Measurements from ENCODE around the gene ROS1.
A peak's percentile ranks its signal among the peaks of the same experiment; 100 is the strongest.

ROS1 gene

GRCh38 chr6:117441824-117442264, 16.1 kb upstream of the ROS1 start:
- ATAC-seq, result peak; percentile 57
- TF ChIP-seq ZFP30 (CRISPR knock-in tag; IDR thresholded peaks at IDR 0.05), result no peak
- no peak for TF ChIP-seq BACH2 (CRISPR knock-in tag; IDR thresholded peaks at IDR 0.05; ENCODE audit: borderline replicate concordance)
- TF ChIP-seq ZFP3 (CRISPR knock-in tag; IDR thresholded peaks at IDR 0.05), result no peak

- ATAC-seq, result peak; percentile 93
Measured at GRCh38 chr6:117440706-117441525, 15.2 kb upstream of the ROS1 start.

GRCh38 chr6:117432273-117432672, 6.5 kb upstream of the ROS1 start:
- TF ChIP-seq ESRRG (CRISPR knock-in tag; IDR thresholded peaks at IDR 0.05), result no peak
- TF ChIP-seq TSHZ2 (CRISPR knock-in tag; IDR thresholded peaks at IDR 0.05), result no peak
- TF ChIP-seq PATZ1 (CRISPR knock-in tag; IDR thresholded peaks at IDR 0.05; ENCODE audit: borderline replicate concordance), result no peak
- TF ChIP-seq RARB (CRISPR knock-in tag; IDR thresholded peaks at IDR 0.05), result no peak
- no peak for TF ChIP-seq ZNF565 (CRISPR knock-in tag; conservative IDR thresholded peaks at IDR 0.05; ENCODE audit: low read depth)
- TF ChIP-seq ZFP30 (CRISPR knock-in tag; IDR thresholded peaks at IDR 0.05), result no peak
- ATAC-seq, result no peak

More at GRCh38 chr6:117440706-117441525, 15.2 kb upstream of the ROS1 start:
- TF ChIP-seq ZC3H10 (CRISPR knock-in tag; IDR thresholded peaks at IDR 0.05) (0 out of 2 replicates have a peak, but pooled peaks have one; percentile 16), TOX (CRISPR knock-in tag; IDR thresholded peaks at IDR 0.05; ENCODE audit: borderline replicate concordance) (peak; percentile 15; the same call in 1 of the 2 replicates), TSHZ2 (CRISPR knock-in tag; IDR thresholded peaks at IDR 0.05) (no peak), CSRNP3 (CRISPR knock-in tag; IDR thresholded peaks at IDR 0.05) (no peak)

GRCh38 chr6:117423754-117424153, 2.0 kb downstream of the ROS1 start:
- no peak for TF ChIP-seq PPARA (CRISPR knock-in tag; IDR thresholded peaks at IDR 0.05; ENCODE audit: borderline replicate concordance)
- ATAC-seq, result no peak

- no peak for ATAC-seq
- TF ChIP-seq ZFP3 (CRISPR knock-in tag; IDR thresholded peaks at IDR 0.05) (no peak), ZFP30 (CRISPR knock-in tag; IDR thresholded peaks at IDR 0.05) (no peak), POU6F1 (CRISPR knock-in tag; IDR thresholded peaks at IDR 0.05; ENCODE audit: borderline replicate concordance, low read depth) (no peak), CREB5 (CRISPR knock-in tag; IDR thresholded peaks at IDR 0.05; ENCODE audit: low read depth) (no peak), TCF4 (CRISPR knock-in tag; IDR thresholded peaks at IDR 0.05; ENCODE audit: borderline replicate concordance) (no peak), ZNF70 (CRISPR knock-in tag; IDR thresholded peaks at IDR 0.05) (no peak), TSHZ2 (CRISPR knock-in tag; IDR thresholded peaks at IDR 0.05) (no peak)
Measured at GRCh38 chr6:117418320-117418719, 7.4 kb downstream of the ROS1 start.
